GM21447 (cell line): ENCODE data around the gene INTS14.
"Not testable (repeated sequence)": the region's sequence is repeated elsewhere in the genome, so short reads cannot be mapped to it uniquely, and the experiment has no call there.

Experiments
- ATAC-seq: cut with Tn5 transposase; IDR thresholded peaks from one replicate; pipeline ENCODE4 v1.9.1; 2021; ENCODE audit not compliant: unreplicated experiment

INTS14 gene

GRCh38 chr15:65579762-65580161, 31.2 kb downstream of the INTS14 start:
- ATAC-seq = no peak

GRCh38 chr15:65578904-65579728, 31.8 kb downstream of the INTS14 start:
- no peak for ATAC-seq

- no peak for ATAC-seq
These were observed 33.6 kb downstream of the INTS14 start for GRCh38 chr15:65577129-65577996.

- no peak for ATAC-seq
These were observed 34.3 kb downstream of the INTS14 start for GRCh38 chr15:65576664-65577063.

GRCh38 chr15:65571971-65572370, 39.0 kb downstream of the INTS14 start:
- ATAC-seq = no peak

- ATAC-seq = no peak
These were observed 41.2 kb downstream of the INTS14 start for GRCh38 chr15:65569728-65570127.

- ATAC-seq = no peak
These were observed 49.0 kb downstream of the INTS14 start for GRCh38 chr15:65561934-65562333.

- no peak for ATAC-seq
These were observed 51.0 kb downstream of the INTS14 start for GRCh38 chr15:65559941-65560340.

GRCh38 chr15:65558997-65559760, 51.8 kb downstream of the INTS14 start:
- no peak for ATAC-seq

- ATAC-seq = no peak
These were observed 52.6 kb downstream of the INTS14 start for GRCh38 chr15:65558336-65558735.

GRCh38 chr15:65556622-65557021, 54.3 kb downstream of the INTS14 start:
- ATAC-seq = no peak

GRCh38 chr15:65553691-65554090, 57.2 kb downstream of the INTS14 start:
- ATAC-seq = no peak

- not testable (repeated sequence) for ATAC-seq
These were observed 58.1 kb downstream of the INTS14 start for GRCh38 chr15:65552851-65553250.

GRCh38 chr15:65551183-65551582, 59.7 kb downstream of the INTS14 start:
- no peak for ATAC-seq

GRCh38 chr15:65550681-65551098, 60.2 kb downstream of the INTS14 start:
- ATAC-seq = no peak

GRCh38 chr15:65549288-65549687, 61.6 kb downstream of the INTS14 start:
- not testable (repeated sequence) for ATAC-seq

- no peak for ATAC-seq
These were observed 63.1 kb downstream of the INTS14 start for GRCh38 chr15:65547841-65548240.

- no peak for ATAC-seq
These were observed 69.6 kb downstream of the INTS14 start for GRCh38 chr15:65541231-65541820.

GRCh38 chr15:65540314-65540713, 70.6 kb downstream of the INTS14 start:
- no peak for ATAC-seq

GRCh38 chr15:65535192-65535591, 75.7 kb downstream of the INTS14 start:
- ATAC-seq = no peak
